Endodermal cell (in vitro differentiated cells): ENCODE measurements around the gene CCDC183. TPM values are rescaled to one million over a fixed set of nuclear protein-coding genes. Genes with fewer than 3 reads are reported as not detected.

Source experiments
- DNase-seq: peaks from one replicate; pipeline ENCODE4 v3.0.0-alpha.2; 2017
- H3K27ac ChIP-seq: 2 replicates; pipeline ENCODE4 v1.5.1; 2013; ENCODE audit warnings: mild to moderate bottlenecking, low read depth, low read length, moderate library complexity
- H3K27me3 ChIP-seq: 2 replicates; pipeline ENCODE4 v1.6.1; 2013; ENCODE audit warnings: mild to moderate bottlenecking, low read length, moderate library complexity; ENCODE audit not compliant: insufficient read depth, control insufficient read depth, poor library complexity, severe bottlenecking
- H3K36me3 ChIP-seq: 2 replicates; pipeline ENCODE4 v1.7.0; 2013; ENCODE audit warnings: mild to moderate bottlenecking, low read length, moderate library complexity; ENCODE audit not compliant: control insufficient read depth, insufficient read depth
- H3K4me1 ChIP-seq: one replicate; pipeline ENCODE4 v1.7.0; 2013; ENCODE audit warnings: low read length; ENCODE audit not compliant: control insufficient read depth, insufficient read depth
- H3K4me3 ChIP-seq: 2 replicates; pipeline ENCODE4 v1.5.1; 2013; ENCODE audit warnings: mild to moderate bottlenecking, low read length, moderate library complexity
- H3K9ac ChIP-seq: 2 replicates; pipeline ENCODE4 v1.6.1; 2013; ENCODE audit warnings: mild to moderate bottlenecking, low read length, moderate library complexity; ENCODE audit not compliant: poor library complexity, severe bottlenecking; ENCODE audit errors: extremely low read depth
- H3K9me3 ChIP-seq: 2 replicates; pipeline ENCODE4 v1.6.1; 2013; ENCODE audit warnings: mild to moderate bottlenecking, low read length, moderate library complexity; ENCODE audit not compliant: control insufficient read depth
- H3K27ac Mint-ChIP-seq: 2 replicates; pipeline ENCODE4 v1.8.0; 2020; ENCODE audit warnings: mixed read lengths
- H3K27me3 Mint-ChIP-seq: 2 replicates; pipeline ENCODE4 v1.8.0; 2021; ENCODE audit warnings: mild to moderate bottlenecking, mixed read lengths; ENCODE audit not compliant: insufficient read depth
- H3K36me3 Mint-ChIP-seq: 2 replicates; pipeline ENCODE4 v1.8.0; 2020; ENCODE audit warnings: low read depth, mixed read lengths
- H3K4me1 Mint-ChIP-seq: 2 replicates; pipeline ENCODE4 v1.8.0; 2020; ENCODE audit warnings: mixed read lengths
- H3K4me3 Mint-ChIP-seq: 2 replicates; pipeline ENCODE4 v1.8.0; 2020; ENCODE audit warnings: mild to moderate bottlenecking, moderate library complexity, mixed read lengths
- H3K9me3 Mint-ChIP-seq: 2 replicates; pipeline ENCODE4 v1.8.0; 2020; ENCODE audit warnings: mild to moderate bottlenecking, mixed read lengths
- WGBS, 2 experiments: methylation state at CpG; one replicate each; pipeline versions ENCODE4 v1.1.5 to v1.1.7; 2013; ENCODE audit warnings: missing lambda C conversion rate in 2 of 2, mixed read lengths in 1 of 2; ENCODE audit not compliant: insufficient coverage in 1 of 2, insufficient read length in 1 of 2; 5-methylcytosine and 5-hydroxymethylcytosine counted together
- total RNA-seq, 2 donors: library from RNA; stranded (reverse); fragmentation: NEBNext Ultra II Directional in 1 of 2; extraction: Animal tissue kit (Norgen Biotek cat#: 25700) in 1 of 2; gene quantifications; 2 replicates in 1 of 2; 3 replicates in 1 of 2; pipeline ENCODE4 v1.2.1, GENCODE V29; 2021
- TF ChIP-seq, protein P1 (sequence below): fragments of 200-600 bp; sonication (generic); conservative IDR thresholded peaks from 2 replicates; pipeline ENCODE4 v1.5.0; 2021; ENCODE audit warnings: antibody characterized with exemption, mild to moderate bottlenecking

CCDC183 gene
- total RNA-seq, 2 donors from 2014 or later, result 10.9 to 13.4 TPM

GRCh38 chr9:136789523-136789937, 6.6 kb upstream of the CCDC183 start:
- H3K27me3 Mint-ChIP-seq, result no peaks in the 10 kb centered on the region
- H3K4me3 ChIP-seq, result peak overlapping the region; percentile 64
- peaks cover 24% of the 10 kb centered on the region for H3K4me1 ChIP-seq
- H3K4me1 Mint-ChIP-seq, result peaks cover 37% of the 10 kb centered on the region
- H3K9me3 ChIP-seq, result no peaks in the 10 kb centered on the region
- H3K27ac Mint-ChIP-seq, result peak overlapping the region; percentile 98
- no peaks in the 10 kb centered on the region for H3K9me3 Mint-ChIP-seq
- peaks cover 21% of the 10 kb centered on the region for H3K36me3 ChIP-seq
- H3K27ac ChIP-seq, result peak overlapping the region; percentile 54
- 57 to 70% methylated on average over 3 of the region's 3 CpGs for WGBS, 2 experiments
- no peaks in the 10 kb centered on the region for H3K27me3 ChIP-seq
- no peak for DNase-seq
- TF ChIP-seq, protein P1, sequence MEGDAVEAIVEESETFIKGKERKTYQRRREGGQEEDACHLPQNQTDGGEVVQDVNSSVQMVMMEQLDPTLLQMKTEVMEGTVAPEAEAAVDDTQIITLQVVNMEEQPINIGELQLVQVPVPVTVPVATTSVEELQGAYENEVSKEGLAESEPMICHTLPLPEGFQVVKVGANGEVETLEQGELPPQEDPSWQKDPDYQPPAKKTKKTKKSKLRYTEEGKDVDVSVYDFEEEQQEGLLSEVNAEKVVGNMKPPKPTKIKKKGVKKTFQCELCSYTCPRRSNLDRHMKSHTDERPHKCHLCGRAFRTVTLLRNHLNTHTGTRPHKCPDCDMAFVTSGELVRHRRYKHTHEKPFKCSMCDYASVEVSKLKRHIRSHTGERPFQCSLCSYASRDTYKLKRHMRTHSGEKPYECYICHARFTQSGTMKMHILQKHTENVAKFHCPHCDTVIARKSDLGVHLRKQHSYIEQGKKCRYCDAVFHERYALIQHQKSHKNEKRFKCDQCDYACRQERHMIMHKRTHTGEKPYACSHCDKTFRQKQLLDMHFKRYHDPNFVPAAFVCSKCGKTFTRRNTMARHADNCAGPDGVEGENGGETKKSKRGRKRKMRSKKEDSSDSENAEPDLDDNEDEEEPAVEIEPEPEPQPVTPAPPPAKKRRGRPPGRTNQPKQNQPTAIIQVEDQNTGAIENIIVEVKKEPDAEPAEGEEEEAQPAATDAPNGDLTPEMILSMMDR, result no peak
- H3K36me3 Mint-ChIP-seq, result peaks cover 15% of the 10 kb centered on the region
- peak overlapping the region; percentile 64 for H3K9ac ChIP-seq
- H3K4me3 Mint-ChIP-seq, result peak overlapping the region; percentile 41

DNA sequence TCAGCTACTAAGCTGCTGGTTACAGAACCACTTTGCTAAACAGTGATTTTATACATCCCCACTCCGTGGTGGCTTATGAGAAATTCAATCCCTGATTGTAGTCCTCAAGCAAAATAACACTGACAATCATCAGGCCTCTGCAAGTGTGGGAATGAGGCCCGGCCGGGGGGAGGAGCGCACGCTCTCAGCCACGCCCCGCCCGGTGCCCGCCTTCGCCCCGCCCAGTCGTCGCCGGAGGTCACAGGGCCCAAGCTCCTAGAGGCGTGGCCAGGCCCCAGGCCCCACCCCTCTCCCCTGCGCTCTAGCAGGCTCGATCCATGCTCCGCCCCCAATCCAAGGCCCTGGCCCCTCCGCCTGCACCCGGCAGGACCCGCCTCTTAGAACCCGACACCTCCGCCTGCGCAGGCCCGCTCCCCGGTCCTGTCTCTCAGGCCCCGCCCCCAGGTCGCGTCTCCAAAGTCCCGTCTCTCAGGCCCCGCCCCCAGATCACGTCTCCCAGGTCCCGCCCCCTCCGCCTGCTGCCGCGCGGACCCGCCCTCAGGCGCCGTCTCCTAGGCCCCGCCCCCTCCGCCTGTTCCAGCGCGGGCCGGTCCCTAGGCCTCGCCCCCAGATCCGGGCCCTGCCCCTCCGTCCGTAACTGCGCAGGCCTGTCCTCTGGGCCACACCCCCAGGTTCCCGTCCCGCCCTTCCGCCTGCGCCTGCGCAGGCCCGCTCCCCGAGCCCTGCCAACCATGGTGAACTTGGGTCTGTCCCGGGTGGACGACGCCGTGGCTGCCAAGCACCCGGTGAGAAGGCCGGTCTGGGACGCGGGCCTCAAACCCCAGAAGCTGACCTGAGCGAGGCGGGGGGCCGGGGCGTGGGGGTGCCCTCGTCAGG, 5.3 kb upstream of the CCDC183 start, which contains the start of gene TMEM141:
TSS of gene TMEM141 (plus strand) at position 705 of the 876 bp plus-strand sequence. CDS start at position 732, 27 bp downstream.
- WGBS, 2 experiments, result 0 to 1% methylated on average over 21 to 70 of the region's 70 CpGs
- Histone ChIP-seq H3K9ac (peak within 1 kb of the TSS; percentile 91), H3K36me3 (peaks cover 23% of the 10 kb centered on the region), H3K4me1 (peaks cover 23% of the 10 kb centered on the region), H3K4me3 (peak within 1 kb of the TSS; percentile 87), H3K27ac (peak within 1 kb of the TSS; percentile 84), H3K9me3 (no peaks in the 10 kb centered on the region), H3K27me3 (no peaks in the 10 kb centered on the region)
- Mint-ChIP-seq H3K9me3 (no peaks in the 10 kb centered on the region), H3K27me3 (no peaks in the 10 kb centered on the region), H3K27ac (peak within 1 kb of the TSS; percentile 98), H3K4me1 (peaks cover 43% of the 10 kb centered on the region), H3K4me3 (peak within 1 kb of the TSS; percentile 88), H3K36me3 (peaks cover 17% of the 10 kb centered on the region)
- TF ChIP-seq, protein P1, result no peak
- DNase-seq, result peak; percentile 100

- TF ChIP-seq, protein P1, result peak; percentile 100
- Mint-ChIP-seq H3K27ac (peak overlapping the region; percentile 97), H3K4me1 (peaks cover 51% of the 10 kb centered on the region), H3K27me3 (no peaks in the 10 kb centered on the region), H3K9me3 (no peaks in the 10 kb centered on the region), H3K4me3 (peak overlapping the region; percentile 88), H3K36me3 (peaks cover 17% of the 10 kb centered on the region)
- Histone ChIP-seq H3K9me3 (no peaks in the 10 kb centered on the region), H3K36me3 (peaks cover 23% of the 10 kb centered on the region), H3K4me3 (peak overlapping the region; percentile 87), H3K4me1 (peaks cover 28% of the 10 kb centered on the region), H3K27me3 (no peaks in the 10 kb centered on the region), H3K9ac (peak overlapping the region; percentile 91), H3K27ac (no peak overlapping the region)
- peak; percentile 96 for DNase-seq
- WGBS, 2 experiments, result 16% methylated on average over 19 to 29 of the region's 29 CpGs
These were observed 4.4 kb upstream of the CCDC183 start for GRCh38 chr9:136791516-136792276.
